Left lung (tissue), 10 donors: ENCODE data around the gene TFB2M. TPM values are rescaled to one million over a fixed set of nuclear protein-coding genes. Genes with fewer than 3 reads are reported as not detected.
"Not testable (repeated sequence)": the region's sequence is repeated elsewhere in the genome, so short reads cannot be mapped to it uniquely, and the experiment has no call there.

Experiments used
- ATAC-seq: fragments of 200-7000 bp; cut with Tn5 transposase; one replicate; pipeline ENCODE4 v1.9.1; 2020; ENCODE audit warnings: moderate library complexity
- DNase-seq, 4 donors: peaks; one replicate each; pipeline ENCODE4 v3.0.0-alpha.2; 2013 to 2020
- H3K27ac ChIP-seq, 2 donors: fragments of 200-600 bp; sonication (generic) in 1 of 2; one replicate each; pipeline versions ENCODE4 v1.5.0 to v1.8.0; 2020 to 2021
- H3K27me3 ChIP-seq, 2 donors: fragments of 200-600 bp; sonication (generic) in 1 of 2; one replicate each; pipeline versions ENCODE4 v1.5.0 to v1.8.0; 2020 to 2021
- H3K36me3 ChIP-seq, 2 donors: fragments of 200-600 bp; sonication (generic) in 1 of 2; one replicate each; pipeline versions ENCODE4 v1.5.0 to v1.8.0; 2020 to 2021
- H3K4me1 ChIP-seq, 2 donors: fragments of 200-600 bp; one replicate each; pipeline ENCODE4 v1.8.0; 2021
- H3K4me3 ChIP-seq, 2 donors: fragments of 200-600 bp; sonication (generic) in 1 of 2; one replicate each; pipeline versions ENCODE4 v1.5.0 to v1.8.0; 2020 to 2021; ENCODE audit warnings: mild to moderate bottlenecking in 1 of 2
- H3K9me3 ChIP-seq, 2 donors: fragments of 200-600 bp; sonication (generic) in 1 of 2; one replicate each; pipeline versions ENCODE4 v1.5.0 to v1.8.0; 2020 to 2021
- CTCF ChIP-seq, 2 donors: fragments of 200-600 bp; sonication (generic) in 1 of 2; IDR thresholded peaks; one replicate each; pipeline versions ENCODE4 v1.5.0 to v1.8.0; 2021; ENCODE audit warnings: antibody characterized with exemption in 2 of 2
- intact Hi-C, 2 donors: fragments of 100-400 bp; cut with DNase I; formaldehyde crosslinking; loops; one replicate each; pipeline versions ENCODE4 v1.11.2 to v1.14.2; 2022
- polyA plus RNA-seq, 6 donors: library from polyadenylated mRNA; unstranded; fragments of 120-200 nt; gene quantifications; one replicate each; pipeline ENCODE4 v1.2.1, GENCODE V29; 2013; ENCODE audit not compliant: insufficient read length in 6 of 6
- total RNA-seq, 2 donors: library from RNA; stranded (reverse); fragmentation: NEBNext Ultra II Directional; extraction: Animal tissue kit (Norgen Biotek cat#: 25700); gene quantifications; one replicate each; pipeline ENCODE4 v1.2.1, GENCODE V29; 2021
- donor health status: DM: no; HTN: yes; CAD: no.
- donor health status: DM: no; HTN: no; CAD: no.

The TFB2M gene
- total and polyA plus RNA-seq, 8 donors: 8.8 to 17.5 (median 16.6) TPM

GRCh38 chr1:246567646-246568235, 1.7 kb upstream of the TFB2M start:
- TF ChIP-seq CTCF (IDR thresholded peaks at IDR 0.05): no peak
- peaks cover 12 to 76% of the 10 kb centered on the region in 2 donors for H3K4me1 ChIP-seq
- DNase-seq: no peak
- H3K9me3 ChIP-seq: no peaks in the 10 kb centered on the region
- no peak for ATAC-seq
- H3K27ac ChIP-seq: peak overlapping the region; percentile 97 to 98
- H3K27me3 ChIP-seq: no peaks in the 10 kb centered on the region
- H3K36me3 ChIP-seq: peaks cover 0 to 8% of the 10 kb centered on the region in 2 donors
- H3K4me3 ChIP-seq: peak overlapping the region; percentile 94 to 96
- intact Hi-C loops: no loop called here

- H3K9me3 ChIP-seq: no peaks in the 10 kb centered on the region
- H3K27me3 ChIP-seq: no peaks in the 10 kb centered on the region
- intact Hi-C loops: no loop called here
- H3K4me1 ChIP-seq: peaks cover 12 to 71% of the 10 kb centered on the region in 2 donors
- H3K4me3 ChIP-seq: peak overlapping the region; percentile 94 to 96
- no peak for TF ChIP-seq CTCF (IDR thresholded peaks at IDR 0.05)
- peak; percentile 42 for ATAC-seq
- peak overlapping the region; percentile 97 to 98 for H3K27ac ChIP-seq
- DNase-seq: peak in 2 of 4 donors; percentile 51 to 59
- peaks cover 0 to 14% of the 10 kb centered on the region in 2 donors for H3K36me3 ChIP-seq
Observed at GRCh38 chr1:246566813-246567645, 968 bp upstream of the TFB2M start.

GRCh38 chr1:246565751-246566127, 322 bp downstream of the TFB2M start:
- H3K27me3 ChIP-seq: no peaks in the 10 kb centered on the region
- peaks cover 0 to 14% of the 10 kb centered on the region in 2 donors for H3K36me3 ChIP-seq
- ATAC-seq: peak; percentile 3
- peak overlapping the region; percentile 94 to 96 for H3K4me3 ChIP-seq
- H3K4me1 ChIP-seq: peaks cover 12 to 58% of the 10 kb centered on the region in 2 donors
- H3K9me3 ChIP-seq: no peaks in the 10 kb centered on the region
- H3K27ac ChIP-seq: peak overlapping the region; percentile 97 to 98
- intact Hi-C loops: no loop called here
- peak in 1 of 4 donors; percentile 50 for DNase-seq
- TF ChIP-seq CTCF (IDR thresholded peaks at IDR 0.05): no peak

- Histone ChIP-seq H3K4me1 (peaks cover 12 to 53% of the 10 kb centered on the region in 2 donors), H3K27ac (peak overlapping the region; percentile 97 to 98), H3K9me3 (no peaks in the 10 kb centered on the region), H3K4me3 (peak overlapping the region; percentile 94 to 96), H3K27me3 (no peaks in the 10 kb centered on the region), H3K36me3 (peaks cover 0 to 18% of the 10 kb centered on the region in 2 donors)
- intact Hi-C loops: no loop called here
- ATAC-seq (no peak), DNase-seq (no peak)
- no peak for TF ChIP-seq CTCF (IDR thresholded peaks at IDR 0.05)
Observed at GRCh38 chr1:246564839-246565750, 966 bp downstream of the TFB2M start.

- Histone ChIP-seq H3K36me3 (peaks cover 0 to 54% of the 10 kb centered on the region in 2 donors), H3K4me1 (peaks cover 12 to 21% of the 10 kb centered on the region in 2 donors)
- H3K4me3 ChIP-seq, intact Hi-C loops, H3K9me3 ChIP-seq, H3K27me3 ChIP-seq, DNase-seq, H3K27ac ChIP-seq, ATAC-seq: not testable (repeated sequence)
Observed at GRCh38 chr1:246560833-246561232, 5.2 kb downstream of the TFB2M start.
